ENCODE measurements around the gene CTNNAL1.

CTNNAL1 gene

DNA sequence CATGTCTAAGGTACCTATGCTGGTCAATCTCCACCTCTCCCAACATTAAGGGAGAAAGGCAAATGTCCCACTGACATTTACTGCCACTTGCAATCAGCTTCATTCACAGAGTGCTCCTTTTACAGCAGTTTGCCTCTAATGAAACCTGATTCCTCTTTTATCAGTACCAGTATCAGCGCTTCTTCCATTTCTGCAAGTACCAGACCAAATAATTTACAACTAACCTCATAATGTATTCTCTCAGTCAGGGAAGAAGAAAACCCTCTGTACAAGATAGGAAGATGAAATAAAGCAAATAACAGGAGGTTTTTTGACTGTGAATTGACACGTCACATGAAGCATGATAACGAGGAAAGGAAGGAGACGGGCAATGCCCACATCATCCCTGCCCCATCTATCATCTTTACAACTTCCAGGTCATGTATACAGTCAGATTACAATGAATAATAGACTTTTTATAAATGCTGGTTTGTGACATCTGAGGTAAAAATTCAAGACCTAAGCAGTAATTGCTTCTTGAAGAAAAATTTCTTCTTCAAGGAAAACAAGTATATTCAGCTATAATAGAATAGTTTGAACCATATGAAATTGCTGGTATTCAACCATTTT lies 57.2 kb downstream of the CTNNAL1 start:
- TF ChIP-seq TCF12 (IDR thresholded peaks at IDR 0.05; ENCODE audit: low read depth) = no peak

- peak; percentile 45 for TF ChIP-seq RAD21 (IDR thresholded peaks at IDR 0.05; ENCODE audit: low read depth)
- TF ChIP-seq REST (IDR thresholded peaks at IDR 0.05; ENCODE audit: low read depth) = no peak
- no peak for TF ChIP-seq YY1 (IDR thresholded peaks at IDR 0.05; ENCODE audit: low read depth)
- TF ChIP-seq NFIC (IDR thresholded peaks at IDR 0.05) = no peak
- no peak for TF ChIP-seq FOXM1 (IDR thresholded peaks at IDR 0.05; ENCODE audit: borderline replicate concordance, low read depth)
- peak; percentile 59 for TF ChIP-seq TEAD4 (IDR thresholded peaks at IDR 0.05)
- no peak for TF ChIP-seq TCF12 (IDR thresholded peaks at IDR 0.05; ENCODE audit: low read depth)
- no peak for TF ChIP-seq CEBPB (IDR thresholded peaks at IDR 0.05)
- TF ChIP-seq CREB1 (IDR thresholded peaks at IDR 0.05; ENCODE audit: low read depth) = no peak
- no peak for TF ChIP-seq EGR1 (IDR thresholded peaks at IDR 0.05)
- no peak for TF ChIP-seq EP300 (IDR thresholded peaks at IDR 0.05; ENCODE audit: borderline replicate concordance)
- TF ChIP-seq, protein P1, sequence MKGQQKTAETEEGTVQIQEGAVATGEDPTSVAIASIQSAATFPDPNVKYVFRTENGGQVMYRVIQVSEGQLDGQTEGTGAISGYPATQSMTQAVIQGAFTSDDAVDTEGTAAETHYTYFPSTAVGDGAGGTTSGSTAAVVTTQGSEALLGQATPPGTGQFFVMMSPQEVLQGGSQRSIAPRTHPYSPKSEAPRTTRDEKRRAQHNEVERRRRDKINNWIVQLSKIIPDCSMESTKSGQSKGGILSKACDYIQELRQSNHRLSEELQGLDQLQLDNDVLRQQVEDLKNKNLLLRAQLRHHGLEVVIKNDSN (IDR thresholded peaks at IDR 0.05) = no peak
- TF ChIP-seq TAF1 (IDR thresholded peaks at IDR 0.05; ENCODE audit: low read depth) = no peak
- TF ChIP-seq, protein P2, sequence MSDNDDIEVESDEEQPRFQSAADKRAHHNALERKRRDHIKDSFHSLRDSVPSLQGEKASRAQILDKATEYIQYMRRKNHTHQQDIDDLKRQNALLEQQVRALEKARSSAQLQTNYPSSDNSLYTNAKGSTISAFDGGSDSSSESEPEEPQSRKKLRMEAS (IDR thresholded peaks at IDR 0.05) = no peak
- TF ChIP-seq ZBTB7A (IDR thresholded peaks at IDR 0.05; ENCODE audit: low read depth) = no peak
Measured at GRCh38 chr9:108953983-108954574, 59.2 kb downstream of the CTNNAL1 start.

- no peak for TF ChIP-seq FOXM1 (IDR thresholded peaks at IDR 0.05; ENCODE audit: borderline replicate concordance, low read depth)
- TF ChIP-seq, protein P1 (IDR thresholded peaks at IDR 0.05) = no peak
- no peak for TF ChIP-seq ZBTB7A (IDR thresholded peaks at IDR 0.05; ENCODE audit: low read depth)
- no peak for TF ChIP-seq CEBPB (IDR thresholded peaks at IDR 0.05)
- TF ChIP-seq EGR1 (IDR thresholded peaks at IDR 0.05) = no peak
- TF ChIP-seq TEAD4 (IDR thresholded peaks at IDR 0.05) = no peak
- no peak for TF ChIP-seq RAD21 (IDR thresholded peaks at IDR 0.05; ENCODE audit: low read depth)
- TF ChIP-seq, protein P2 (IDR thresholded peaks at IDR 0.05) = no peak
- no peak for TF ChIP-seq TCF12 (IDR thresholded peaks at IDR 0.05; ENCODE audit: low read depth)
- no peak for TF ChIP-seq REST (IDR thresholded peaks at IDR 0.05; ENCODE audit: low read depth)
- TF ChIP-seq TAF1 (IDR thresholded peaks at IDR 0.05; ENCODE audit: low read depth) = no peak
- TF ChIP-seq NFIC (IDR thresholded peaks at IDR 0.05) = no peak
- TF ChIP-seq CREB1 (IDR thresholded peaks at IDR 0.05; ENCODE audit: low read depth) = no peak
- no peak for TF ChIP-seq EP300 (IDR thresholded peaks at IDR 0.05; ENCODE audit: borderline replicate concordance)
- TF ChIP-seq YY1 (IDR thresholded peaks at IDR 0.05; ENCODE audit: low read depth) = no peak
Measured at GRCh38 chr9:108951578-108951977, 61.7 kb downstream of the CTNNAL1 start.

- TF ChIP-seq YY1 (IDR thresholded peaks at IDR 0.05; ENCODE audit: low read depth) (no peak), EGR1 (IDR thresholded peaks at IDR 0.05) (no peak)
- TF ChIP-seq, protein P2 (IDR thresholded peaks at IDR 0.05) = no peak
- TF ChIP-seq, protein P1 (IDR thresholded peaks at IDR 0.05) = no peak
Measured at GRCh38 chr9:108950168-108950567, 63.1 kb downstream of the CTNNAL1 start.

GRCh38 chr9:108939975-108940374 lies 73.3 kb downstream of the CTNNAL1 start:
- TF ChIP-seq TCF12 (IDR thresholded peaks at IDR 0.05; ENCODE audit: low read depth) (no peak), CEBPB (IDR thresholded peaks at IDR 0.05) (no peak), EP300 (IDR thresholded peaks at IDR 0.05; ENCODE audit: borderline replicate concordance) (no peak), FOXM1 (IDR thresholded peaks at IDR 0.05; ENCODE audit: borderline replicate concordance, low read depth) (no peak), REST (IDR thresholded peaks at IDR 0.05; ENCODE audit: low read depth) (no peak), YY1 (IDR thresholded peaks at IDR 0.05; ENCODE audit: low read depth) (no peak), TEAD4 (IDR thresholded peaks at IDR 0.05) (no peak), RAD21 (IDR thresholded peaks at IDR 0.05; ENCODE audit: low read depth) (no peak), EGR1 (IDR thresholded peaks at IDR 0.05) (no peak), NFIC (IDR thresholded peaks at IDR 0.05) (no peak), ZBTB7A (IDR thresholded peaks at IDR 0.05; ENCODE audit: low read depth) (no peak)
- TF ChIP-seq, protein P1 (IDR thresholded peaks at IDR 0.05) = no peak
- TF ChIP-seq, protein P2 (IDR thresholded peaks at IDR 0.05) = no peak

Data from Ishikawa (cell line).